OCI-LY7 (cell line): ENCODE data around the gene BOLA3.

Source experiments
- EZH2phosphoT487 ChIP-seq: fragments of 200-600 bp; sonication (generic); IDR thresholded peaks from 2 replicates; pipeline ENCODE4 v1.6.1; 2018; ENCODE audit warnings: low read depth, borderline replicate concordance, mild to moderate bottlenecking, mixed run types, antibody characterized with exemption, low read length, moderate library complexity, mixed read lengths
- TF ChIP-seq, protein P1 (sequence below): fragments of 200-600 bp; sonication (generic); conservative IDR thresholded peaks from 2 replicates; pipeline ENCODE4 v1.5.1; 2014; ENCODE audit warnings: mild to moderate bottlenecking, antibody characterized with exemption, low read length, moderate library complexity, mixed read lengths

DNA sequence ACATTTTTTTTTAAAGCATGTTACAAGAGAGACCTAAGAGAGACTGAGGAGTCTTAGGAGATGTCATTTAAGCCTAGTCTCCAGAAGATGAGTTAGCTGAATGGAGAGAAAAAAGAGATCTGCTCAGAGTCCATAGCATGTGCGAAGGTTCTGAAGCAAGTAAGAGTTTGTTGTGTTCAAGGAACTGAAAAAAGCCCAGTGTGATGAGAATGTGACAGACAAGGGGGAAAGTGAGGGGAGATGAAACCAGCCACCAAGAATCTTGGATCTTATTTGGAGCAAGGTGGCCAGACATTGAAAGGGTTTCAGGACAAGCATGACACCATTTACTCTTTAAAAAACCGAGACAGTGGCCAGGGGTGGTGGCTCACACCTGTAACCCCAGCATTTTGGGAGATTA is 36.2 kb upstream of the BOLA3 start:
- TF ChIP-seq, protein P1, sequence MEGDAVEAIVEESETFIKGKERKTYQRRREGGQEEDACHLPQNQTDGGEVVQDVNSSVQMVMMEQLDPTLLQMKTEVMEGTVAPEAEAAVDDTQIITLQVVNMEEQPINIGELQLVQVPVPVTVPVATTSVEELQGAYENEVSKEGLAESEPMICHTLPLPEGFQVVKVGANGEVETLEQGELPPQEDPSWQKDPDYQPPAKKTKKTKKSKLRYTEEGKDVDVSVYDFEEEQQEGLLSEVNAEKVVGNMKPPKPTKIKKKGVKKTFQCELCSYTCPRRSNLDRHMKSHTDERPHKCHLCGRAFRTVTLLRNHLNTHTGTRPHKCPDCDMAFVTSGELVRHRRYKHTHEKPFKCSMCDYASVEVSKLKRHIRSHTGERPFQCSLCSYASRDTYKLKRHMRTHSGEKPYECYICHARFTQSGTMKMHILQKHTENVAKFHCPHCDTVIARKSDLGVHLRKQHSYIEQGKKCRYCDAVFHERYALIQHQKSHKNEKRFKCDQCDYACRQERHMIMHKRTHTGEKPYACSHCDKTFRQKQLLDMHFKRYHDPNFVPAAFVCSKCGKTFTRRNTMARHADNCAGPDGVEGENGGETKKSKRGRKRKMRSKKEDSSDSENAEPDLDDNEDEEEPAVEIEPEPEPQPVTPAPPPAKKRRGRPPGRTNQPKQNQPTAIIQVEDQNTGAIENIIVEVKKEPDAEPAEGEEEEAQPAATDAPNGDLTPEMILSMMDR = no peak
- no peak for TF ChIP-seq EZH2phosphoT487
